AG04449 (cell line): ENCODE data around the gene PRKCH.
A peak's percentile ranks its signal among the peaks of the same experiment; 100 is the strongest.

Experiments
- CTCF ChIA-PET: fragments of 350-600 bp; formaldehyde crosslinking; extraction: SDS; loops from one replicate; lab custom pipeline; 2021; ENCODE audit warnings: antibody characterized with exemption; lab: Yijun Ruan, JAX
- POLR2A ChIA-PET: fragments of 400-600, 350-600 bp; formaldehyde crosslinking; extraction: SDS; loops from one replicate; lab custom pipeline; 2020; ENCODE audit warnings: antibody characterized with exemption, inconsistent platforms; lab: Yijun Ruan, JAX
- DNase-seq: peaks from one replicate; pipeline ENCODE4 v3.0.0-alpha.2; 2010; ENCODE audit warnings: low read depth, low spot score
- H3K4me3 ChIP-seq: 2 replicates; pipeline ENCODE4 v1.5.1; 2011; ENCODE audit warnings: low read depth, mild to moderate bottlenecking, control low read depth, low read length
- CTCF ChIP-seq: IDR thresholded peaks from one replicate; pipeline ENCODE4 v1.5.1; 2011; ENCODE audit warnings: mild to moderate bottlenecking, moderate library complexity, low read length, control low read depth, inconsistent platforms; ENCODE audit not compliant: insufficient read depth; ENCODE audit errors: missing control alignments

PRKCH gene

GRCh38 chr14:61459229-61459628, 137.8 kb downstream of the PRKCH start:
- POLR2A ChIA-PET, result no interaction called here
- no peak for DNase-seq
- H3K4me3 ChIP-seq, result no peak overlapping the region
- CTCF ChIA-PET, result interaction anchor here (5.6 kb wide), 1 partner anchor 378 kb away, joined by 113 read pairs; no protein-coding TSS in a partner anchor
- no peak for TF ChIP-seq CTCF

GRCh38 chr14:61460063-61460462, 138.7 kb downstream of the PRKCH start:
- CTCF ChIA-PET, result interaction anchor here (1.0 to 5.6 kb wide), 14 partner anchors 10 to 666 kb away, joined by 3 to 127 read pairs (median 8); partner anchors contain the start of gene SNAPC1
- DNase-seq, result no peak
- POLR2A ChIA-PET, result interaction anchor here (1.0 kb wide), 1 partner anchor 235 kb away, joined by 3 read pairs; the partner anchor contains the start of gene HIF1A
- no peak for TF ChIP-seq CTCF
- H3K4me3 ChIP-seq, result no peak overlapping the region

- no peak for DNase-seq
- CTCF ChIA-PET, result interaction anchor here (0.6 to 5.6 kb wide), 36 partner anchors 9 to 665 kb away, joined by 3 to 127 read pairs (median 4); partner anchors contain the start of gene SNAPC1
- H3K4me3 ChIP-seq, result no peak overlapping the region
- TF ChIP-seq CTCF, result no peak
- POLR2A ChIA-PET, result interaction anchor here (1.0 kb wide), 1 partner anchor 234 kb away, joined by 3 read pairs; the partner anchor contains the start of gene HIF1A
Observed at GRCh38 chr14:61460718-61461611, 139.6 kb downstream of the PRKCH start.

- peak; percentile 30 for TF ChIP-seq CTCF
- ChIA-PET POLR2A (interaction anchor here (0.9 kb wide), 1 partner anchor 233 kb away, joined by 3 read pairs; the partner anchor contains the start of gene HIF1A), CTCF (interaction anchor here (0.7 to 5.6 kb wide), 33 partner anchors 8 to 664 kb away, joined by 3 to 127 read pairs (median 4); no protein-coding TSS in a partner anchor)
- H3K4me3 ChIP-seq, result no peak overlapping the region
- no peak for DNase-seq
Observed at GRCh38 chr14:61461808-61462275, 140.5 kb downstream of the PRKCH start.

- DNase-seq, result peak; percentile 67
- no peak overlapping the region for H3K4me3 ChIP-seq
- no peak for TF ChIP-seq CTCF
- ChIA-PET POLR2A (interaction anchor here (0.6 to 0.9 kb wide), 2 partner anchors 99 to 232 kb away, joined by 3 read pairs; partner anchors contain the start of gene HIF1A), CTCF (interaction anchor here (0.9 to 5.6 kb wide), 24 partner anchors 8 to 663 kb away, joined by 3 to 127 read pairs (median 4); no protein-coding TSS in a partner anchor)
Observed at GRCh38 chr14:61462566-61463193, 141.3 kb downstream of the PRKCH start.
